GM23338 (cell line): ENCODE results near the gene COA4. TPM values are rescaled to one million over a fixed set of nuclear protein-coding genes. Genes with fewer than 3 reads are reported as not detected.

Source experiments
- ATAC-seq: fragments of 200-7000 bp; cut with Tn5 transposase; 3 replicates; pipeline ENCODE4 v1.9.1; 2020
- DNase-seq: peaks from one replicate; pipeline ENCODE4 v3.0.0-alpha.2; 2015; ENCODE audit warnings: low spot score
- H2AFZ ChIP-seq: fragments of 200-600 bp; sonication (generic); 2 replicates; pipeline ENCODE4 v1.8.0; 2016; ENCODE audit warnings: antibody characterized with exemption, mild to moderate bottlenecking, moderate library complexity
- H3F3A ChIP-seq: fragments of 200-600 bp; sonication (generic); replicated peaks from 2 replicates; pipeline ENCODE4 v1.8.0; 2017; ENCODE audit warnings: antibody characterized with exemption, mixed run types, low read depth
- H3K27ac ChIP-seq: fragments of 200-600 bp; sonication (generic); 2 replicates; pipeline ENCODE4 v1.6.1; 2016; ENCODE audit warnings: low read depth
- H3K27me3 ChIP-seq: fragments of 200-600 bp; sonication (generic); 2 replicates; pipeline ENCODE4 v1.8.0; 2016; ENCODE audit warnings: mild to moderate bottlenecking, mixed run types, moderate library complexity; ENCODE audit not compliant: insufficient read depth
- H3K36me3 ChIP-seq: fragments of 200-600 bp; sonication (generic); 2 replicates; pipeline ENCODE4 v1.8.0; 2016; ENCODE audit warnings: mild to moderate bottlenecking; ENCODE audit not compliant: insufficient read depth
- H3K4me1 ChIP-seq: fragments of 200-600 bp; sonication (generic); 2 replicates; pipeline ENCODE4 v1.8.0; 2016; ENCODE audit warnings: mild to moderate bottlenecking, moderate library complexity; ENCODE audit not compliant: insufficient read depth
- H3K4me2 ChIP-seq: fragments of 200-600 bp; sonication (generic); 2 replicates; pipeline ENCODE4 v1.7.1; 2017; ENCODE audit warnings: mixed run types
- H3K4me3 ChIP-seq: fragments of 200-600 bp; sonication (generic); 2 replicates; pipeline ENCODE4 v1.6.1; 2016; ENCODE audit warnings: mixed run types
- H3K79me2 ChIP-seq: fragments of 200-600 bp; sonication (generic); replicated peaks from 2 replicates; pipeline ENCODE4 v1.8.0; 2017; ENCODE audit warnings: mild to moderate bottlenecking; ENCODE audit not compliant: insufficient read depth
- H3K9me2 ChIP-seq: fragments of 200-600 bp; sonication (generic); 2 replicates; pipeline ENCODE4 v1.8.0; 2017; ENCODE audit not compliant: insufficient read depth
- H4K20me1 ChIP-seq: fragments of 200-600 bp; sonication (generic); replicated peaks from 2 replicates; pipeline ENCODE4 v1.8.0; 2017; ENCODE audit warnings: mild to moderate bottlenecking; ENCODE audit not compliant: insufficient read depth
- H3K27ac Mint-ChIP-seq: 2 replicates; pipeline ENCODE4 v1.8.0; 2020; ENCODE audit warnings: inconsistent platforms, mild to moderate bottlenecking, moderate library complexity, mixed read lengths
- H3K27me3 Mint-ChIP-seq: 3 replicates; pipeline ENCODE4 v1.8.0; 2022; ENCODE audit warnings: low read depth, mild to moderate bottlenecking, moderate library complexity, mixed read lengths, inconsistent platforms; ENCODE audit not compliant: insufficient read depth, poor library complexity
- H3K36me3 Mint-ChIP-seq: 3 replicates; pipeline ENCODE4 v1.8.0; 2021; ENCODE audit warnings: low read depth, mild to moderate bottlenecking, inconsistent platforms, moderate library complexity, mixed read lengths
- H3K4me1 Mint-ChIP-seq: 3 replicates; pipeline ENCODE4 v1.8.0; 2020; ENCODE audit warnings: mild to moderate bottlenecking, inconsistent platforms, mixed read lengths
- H3K4me3 Mint-ChIP-seq: 3 replicates; pipeline ENCODE4 v1.8.0; 2021; ENCODE audit warnings: moderate library complexity, mild to moderate bottlenecking, inconsistent platforms, mixed read lengths
- H3K9me3 Mint-ChIP-seq: 3 replicates; pipeline ENCODE4 v1.8.0; 2020; ENCODE audit warnings: moderate library complexity, mild to moderate bottlenecking, inconsistent platforms, mixed read lengths
- CREB1 ChIP-seq: fragments of 250-450 bp; sonication (Bioruptor Pico); IDR thresholded peaks from 2 replicates; pipeline ENCODE4 v1.5.0; 2020; ENCODE audit warnings: low read depth, mild to moderate bottlenecking, moderate library complexity
- EZH2 ChIP-seq: fragments of 200-600 bp; sonication (generic); IDR thresholded peaks from one replicate; pipeline ENCODE4 v1.8.0; 2017; ENCODE audit warnings: antibody characterized with exemption, mild to moderate bottlenecking, low read depth; ENCODE audit not compliant: unreplicated experiment
- JUNB ChIP-seq: IDR thresholded peaks from one replicate; pipeline ENCODE4 v1.6.1; 2016; ENCODE audit warnings: antibody characterized with exemption; ENCODE audit not compliant: unreplicated experiment
- POLR2AphosphoS5 ChIP-seq: IDR thresholded peaks from 2 replicates; pipeline ENCODE4 v1.6.1; 2016; ENCODE audit warnings: antibody characterized with exemption, low read depth
- ZNF331 ChIP-seq: fragments of 250-450 bp; sonication (Bioruptor Pico); IDR thresholded peaks from 2 replicates; pipeline ENCODE4 v1.5.0; 2020; ENCODE audit warnings: low read depth, mild to moderate bottlenecking, moderate library complexity
- polyA plus RNA-seq: library from polyadenylated mRNA; unstranded; fragments of >200 nt; fragmentation: Nextera tagmentation; extraction: Ambion mirVana; gene quantifications from 2 replicates; pipeline ENCODE4 v1.2.1, GENCODE V29; 2016
- total RNA-seq: library from RNA; depleted of rRNA; stranded (reverse); fragments of >200 nt; shearing (Covaris generic); gene quantifications from 2 replicates; pipeline ENCODE4 v1.2.3, GENCODE V29; 2014
- TF ChIP-seq, protein P1 (sequence below): IDR thresholded peaks from 2 replicates; pipeline ENCODE4 v1.6.1; 2016; ENCODE audit warnings: antibody characterized with exemption
- TF ChIP-seq, protein P2 (sequence below), 2 experiments: fragments of 200-600 bp in 1 of 2; sonication (generic) in 1 of 2; conservative IDR thresholded peaks; 2 replicates each; pipeline versions ENCODE4 v1.5.1 to v1.6.1; 2016 to 2017; ENCODE audit warnings: antibody characterized with exemption in 2 of 2, low read depth in 2 of 2, mild to moderate bottlenecking in 2 of 2, moderate library complexity in 1 of 2

COA4 gene
- total and polyA plus RNA-seq, 2 experiments from 2014 or later, result 168 to 174 TPM

DNA sequence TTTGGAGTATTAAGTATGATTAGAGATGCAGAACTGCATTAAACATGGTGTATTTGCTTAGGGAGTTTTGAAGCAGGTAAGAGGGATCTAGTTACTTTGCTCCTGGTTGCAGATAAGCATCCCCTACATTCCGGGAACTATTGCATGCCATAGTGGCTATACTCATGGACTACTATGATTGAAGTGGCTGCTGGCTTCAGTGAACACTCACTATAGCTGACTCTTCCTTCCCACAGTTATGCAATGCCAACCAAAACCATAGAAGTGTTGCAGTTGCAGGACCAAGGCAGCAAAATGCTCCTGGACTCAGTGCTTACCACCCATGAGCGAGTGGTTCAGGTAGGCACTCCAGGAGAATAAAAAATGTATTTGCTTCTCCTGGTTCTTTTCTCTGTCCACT is 17.0 kb downstream of the COA4 start:
- Mint-ChIP-seq H3K36me3 (peaks cover 4% of the 10 kb centered on the region; the same call in 1 of the 3 replicates), H3K4me3 (no peak overlapping the region), H3K27ac (no peak overlapping the region), H3K4me1 (peaks cover 7% of the 10 kb centered on the region), H3K9me3 (no peaks in the 10 kb centered on the region; the same call in 2 of the 3 replicates), H3K27me3 (no peaks in the 10 kb centered on the region)
- no peak for ATAC-seq
- H3K27me3 ChIP-seq, result no peaks in the 10 kb centered on the region
- no peaks in the 10 kb centered on the region for H3K9me2 ChIP-seq
- no peak overlapping the region for H2AFZ ChIP-seq
- H3K27ac ChIP-seq, result no peak overlapping the region
- no peak for DNase-seq
- H4K20me1 ChIP-seq, result no peaks in the 10 kb centered on the region
- H3F3A ChIP-seq, result no peaks in the 10 kb centered on the region
- no peaks in the 10 kb centered on the region; the same call in 1 of the 2 replicates for H3K36me3 ChIP-seq
- H3K4me3 ChIP-seq, result no peak overlapping the region
- H3K79me2 ChIP-seq, result no peaks in the 10 kb centered on the region
- no peak for TF ChIP-seq ZNF331 (CRISPR knock-in tag)
- TF ChIP-seq, protein P1, sequence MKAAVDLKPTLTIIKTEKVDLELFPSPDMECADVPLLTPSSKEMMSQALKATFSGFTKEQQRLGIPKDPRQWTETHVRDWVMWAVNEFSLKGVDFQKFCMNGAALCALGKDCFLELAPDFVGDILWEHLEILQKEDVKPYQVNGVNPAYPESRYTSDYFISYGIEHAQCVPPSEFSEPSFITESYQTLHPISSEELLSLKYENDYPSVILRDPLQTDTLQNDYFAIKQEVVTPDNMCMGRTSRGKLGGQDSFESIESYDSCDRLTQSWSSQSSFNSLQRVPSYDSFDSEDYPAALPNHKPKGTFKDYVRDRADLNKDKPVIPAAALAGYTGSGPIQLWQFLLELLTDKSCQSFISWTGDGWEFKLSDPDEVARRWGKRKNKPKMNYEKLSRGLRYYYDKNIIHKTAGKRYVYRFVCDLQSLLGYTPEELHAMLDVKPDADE, result no peak
- no peak overlapping the region for H3K4me2 ChIP-seq
- H3K4me1 ChIP-seq, result no peaks in the 10 kb centered on the region

DNA sequence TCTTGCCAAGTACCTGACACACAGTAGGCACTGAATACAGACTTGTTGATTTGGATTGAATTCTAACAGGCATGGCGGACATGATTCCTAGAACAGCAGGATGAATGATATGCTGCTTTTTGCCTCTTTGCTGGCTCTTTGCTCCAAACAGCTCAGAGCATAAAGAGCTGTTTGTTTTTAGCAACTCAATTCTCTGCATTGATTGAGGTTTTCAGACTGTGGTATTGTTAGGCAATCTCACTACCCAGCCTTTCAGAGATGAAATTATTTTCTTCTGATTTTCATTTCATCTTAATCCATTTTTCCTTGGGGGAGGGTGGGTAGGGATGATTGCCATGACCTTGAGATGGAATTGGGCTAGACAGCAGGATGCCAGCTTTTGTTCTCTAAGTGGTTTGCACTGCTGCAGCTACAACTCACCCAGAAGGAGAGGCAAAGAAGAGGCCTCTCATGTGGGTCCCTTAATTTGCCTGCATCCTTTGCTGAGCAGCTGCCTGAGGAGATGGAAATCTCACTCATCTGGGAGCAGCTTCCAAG is 20.5 kb downstream of the COA4 start:
- H3K4me1 Mint-ChIP-seq, result peaks cover 7% of the 10 kb centered on the region
- Histone ChIP-seq H3K27me3 (no peaks in the 10 kb centered on the region), H3K4me3 (no peak overlapping the region), H3K79me2 (no peaks in the 10 kb centered on the region), H3K4me2 (no peak overlapping the region), H3F3A (0 out of 2 replicates have a peak, but pooled peaks cover 3% of the 10 kb centered on the region), H3K36me3 (no peaks in the 10 kb centered on the region), H3K9me2 (no peaks in the 10 kb centered on the region), H3K4me1 (no peaks in the 10 kb centered on the region), H3K27ac (no peak overlapping the region), H2AFZ (no peak overlapping the region), H4K20me1 (0 out of 2 replicates have a peak, but pooled peaks cover 3% of the 10 kb centered on the region)
- H3K36me3 Mint-ChIP-seq, result no peaks in the 10 kb centered on the region; the same call in 2 of the 3 replicates
- H3K27ac Mint-ChIP-seq, result no peak overlapping the region
- no peaks in the 10 kb centered on the region; the same call in 2 of the 3 replicates for H3K9me3 Mint-ChIP-seq
- H3K27me3 Mint-ChIP-seq, result no peaks in the 10 kb centered on the region
- ATAC-seq, result peak; percentile 82
- TF ChIP-seq EZH2, result no peak
- no peak for TF ChIP-seq JUNB
- TF ChIP-seq CREB1 (CRISPR knock-in tag), result no peak
- no peak for TF ChIP-seq POLR2AphosphoS5
- TF ChIP-seq, protein P2, sequence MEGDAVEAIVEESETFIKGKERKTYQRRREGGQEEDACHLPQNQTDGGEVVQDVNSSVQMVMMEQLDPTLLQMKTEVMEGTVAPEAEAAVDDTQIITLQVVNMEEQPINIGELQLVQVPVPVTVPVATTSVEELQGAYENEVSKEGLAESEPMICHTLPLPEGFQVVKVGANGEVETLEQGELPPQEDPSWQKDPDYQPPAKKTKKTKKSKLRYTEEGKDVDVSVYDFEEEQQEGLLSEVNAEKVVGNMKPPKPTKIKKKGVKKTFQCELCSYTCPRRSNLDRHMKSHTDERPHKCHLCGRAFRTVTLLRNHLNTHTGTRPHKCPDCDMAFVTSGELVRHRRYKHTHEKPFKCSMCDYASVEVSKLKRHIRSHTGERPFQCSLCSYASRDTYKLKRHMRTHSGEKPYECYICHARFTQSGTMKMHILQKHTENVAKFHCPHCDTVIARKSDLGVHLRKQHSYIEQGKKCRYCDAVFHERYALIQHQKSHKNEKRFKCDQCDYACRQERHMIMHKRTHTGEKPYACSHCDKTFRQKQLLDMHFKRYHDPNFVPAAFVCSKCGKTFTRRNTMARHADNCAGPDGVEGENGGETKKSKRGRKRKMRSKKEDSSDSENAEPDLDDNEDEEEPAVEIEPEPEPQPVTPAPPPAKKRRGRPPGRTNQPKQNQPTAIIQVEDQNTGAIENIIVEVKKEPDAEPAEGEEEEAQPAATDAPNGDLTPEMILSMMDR (conservative IDR thresholded peaks at IDR 0.05; ENCODE audit: low read depth in 2 of 2), result no peak
- TF ChIP-seq ZNF331 (CRISPR knock-in tag), result no peak
- TF ChIP-seq, protein P1, result no peak
- H3K4me3 Mint-ChIP-seq, result no peak overlapping the region
- no peak for DNase-seq
